Activated B cell treated with CpG ODN at 0.5 μM for 24 hours (primary cell): ENCODE data around the gene PTPRJ. TPM values are rescaled to one million over a fixed set of nuclear protein-coding genes. Genes with fewer than 3 reads are reported as not detected.
A peak's percentile ranks its signal among the peaks of the same experiment; 100 is the strongest.

Source experiments
- ATAC-seq: fragments of 200-7000 bp; cut with Tn5 transposase; one replicate; pipeline ENCODE4 v1.10.0; 2021; ENCODE audit warnings: low read depth, mild to moderate bottlenecking, moderate library complexity
- CTCF ChIA-PET: fragments of 350-600 bp; sonication (Branson Sonifier 250); formaldehyde crosslinking; loops from one replicate; lab custom pipeline; 2021; ENCODE audit warnings: antibody characterized with exemption; lab: Charles Lee
- POLR2A ChIA-PET: fragments of 350-600 bp; sonication (Branson Sonifier 250); formaldehyde crosslinking; loops from one replicate; lab custom pipeline; 2021; ENCODE audit warnings: antibody characterized with exemption; lab: Charles Lee
- DNase-seq: peaks from one replicate; pipeline ENCODE4 v3.0.0; 2022
- H3K27ac Mint-ChIP-seq: one replicate; pipeline ENCODE4 v1.8.0; 2020; ENCODE audit warnings: mixed read lengths
- H3K27me3 Mint-ChIP-seq: one replicate; pipeline ENCODE4 v1.8.0; 2021; ENCODE audit warnings: mixed read lengths
- H3K36me3 Mint-ChIP-seq: one replicate; pipeline ENCODE4 v1.8.0; 2021; ENCODE audit warnings: low read depth, mixed read lengths
- H3K4me1 Mint-ChIP-seq: one replicate; pipeline ENCODE4 v1.8.0; 2021; ENCODE audit warnings: mixed read lengths
- H3K4me3 Mint-ChIP-seq: one replicate; pipeline ENCODE4 v1.8.0; 2020; ENCODE audit warnings: mild to moderate bottlenecking, mixed read lengths
- H3K9me3 Mint-ChIP-seq: one replicate; pipeline ENCODE4 v1.8.0; 2020; ENCODE audit warnings: mixed read lengths
- CTCF ChIP-seq: fragments of 200-600 bp; IDR thresholded peaks from one replicate; pipeline ENCODE4 v1.8.0; 2022; ENCODE audit warnings: antibody characterized with exemption, mild to moderate bottlenecking
- intact Hi-C: fragments of 100-400 bp; cut with micrococcal nuclease; formaldehyde crosslinking; loops from one replicate; pipeline ENCODE4 v1.15.1; 2024
- total RNA-seq: library from RNA; stranded (reverse); gene quantifications from 2 replicates; pipeline ENCODE4 v1.2.3, GENCODE V29; 2022

Gene PTPRJ
- total RNA-seq, 1 donor from 2014 or later = 19.2 TPM

DNA sequence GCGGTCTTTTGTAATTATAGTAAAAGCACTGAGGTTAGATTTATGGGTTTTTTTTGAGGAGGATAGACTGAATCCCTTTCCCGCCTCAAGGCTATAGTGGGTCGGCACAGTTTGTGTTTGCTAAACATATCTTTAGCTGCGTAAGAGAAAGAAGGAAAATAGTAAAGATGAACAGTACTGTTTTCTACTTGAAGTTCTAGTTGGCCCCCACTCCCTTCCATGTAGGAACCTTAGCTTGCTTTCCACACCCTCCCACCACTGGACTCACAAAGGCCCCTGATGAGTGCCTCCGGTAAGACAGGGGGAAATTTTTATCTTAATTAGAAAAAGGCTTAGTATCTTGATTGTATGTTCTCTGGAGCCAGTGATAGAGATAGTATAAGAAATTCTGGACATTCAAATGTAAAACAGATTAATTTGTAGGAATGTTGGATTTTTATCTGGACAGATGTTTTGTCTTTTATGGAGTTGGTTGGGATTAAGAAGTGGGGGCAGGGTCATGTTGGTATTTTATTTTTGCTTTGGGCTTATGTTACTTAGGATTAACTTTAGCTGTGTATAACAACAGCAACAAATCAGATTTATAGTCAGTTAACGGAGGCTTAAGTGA, 49.4 kb downstream of the PTPRJ start:
- Mint-ChIP-seq H3K27ac (peak overlapping the region; percentile 3), H3K4me1 (peaks cover 51% of the 10 kb centered on the region), H3K4me3 (no peak overlapping the region), H3K27me3 (no peaks in the 10 kb centered on the region), H3K9me3 (no peaks in the 10 kb centered on the region), H3K36me3 (peaks cover 7% of the 10 kb centered on the region)
- intact Hi-C loops = no loop called here
- TF ChIP-seq CTCF = no peak
- DNase-seq = no peak
- CTCF ChIA-PET = no interaction called here
- POLR2A ChIA-PET = interaction anchor here (1.1 kb wide), 1 partner anchor 9 kb away, joined by 3 read pairs; no protein-coding TSS in a partner anchor
- no peak for ATAC-seq

DNA sequence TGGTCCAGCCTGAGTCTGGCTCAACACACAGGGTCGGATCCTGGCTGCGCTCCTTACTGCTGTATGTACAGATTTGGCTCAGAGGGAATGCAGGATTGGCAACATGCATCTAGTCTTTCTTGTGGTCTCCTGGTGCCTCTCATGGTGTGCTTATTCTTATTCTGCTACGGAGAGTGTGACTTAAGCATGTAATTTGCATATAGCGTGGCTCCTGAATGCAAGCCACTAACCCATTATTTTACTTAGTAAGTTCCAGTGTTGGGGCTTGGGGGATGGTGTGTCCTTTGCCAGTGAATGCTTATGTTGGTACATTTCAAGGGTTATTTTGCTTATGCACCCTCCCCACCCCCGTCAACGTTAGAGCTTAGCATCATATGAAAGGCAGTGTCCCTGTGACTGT, 51.2 kb downstream of the PTPRJ start:
- Mint-ChIP-seq H3K9me3 (no peaks in the 10 kb centered on the region), H3K27me3 (no peaks in the 10 kb centered on the region), H3K36me3 (peaks cover 4% of the 10 kb centered on the region), H3K4me3 (no peak overlapping the region), H3K4me1 (peaks cover 61% of the 10 kb centered on the region), H3K27ac (peak overlapping the region; percentile 85)
- ATAC-seq (peak; percentile 60), DNase-seq (no peak)
- no peak for TF ChIP-seq CTCF
- ChIA-PET CTCF (interaction anchor here (1.1 to 2.6 kb wide), 4 partner anchors 12 to 97 kb away, joined by 4 to 11 read pairs (median 6); no protein-coding TSS in a partner anchor), POLR2A (interaction anchor here (1.0 to 2.9 kb wide), 9 partner anchors 11 to 97 kb away, joined by 3 to 29 read pairs (median 5); no protein-coding TSS in a partner anchor)
- intact Hi-C loops = loop anchor here (1.0 to 2.0 kb wide), 3 partner anchors 11 to 23 kb away; no protein-coding TSS in a partner anchor

GRCh38 chr11:48032721-48033120, 52.4 kb downstream of the PTPRJ start:
- DNase-seq (no peak), ATAC-seq (no peak)
- CTCF ChIA-PET = interaction anchor here (1.1 to 2.6 kb wide), 5 partner anchors 10 to 98 kb away, joined by 3 to 11 read pairs (median 5); no protein-coding TSS in a partner anchor
- Mint-ChIP-seq H3K27me3 (no peaks in the 10 kb centered on the region), H3K4me3 (no peak overlapping the region), H3K27ac (peak overlapping the region; percentile 85), H3K36me3 (peaks cover 4% of the 10 kb centered on the region), H3K9me3 (no peaks in the 10 kb centered on the region), H3K4me1 (peaks cover 69% of the 10 kb centered on the region)
- TF ChIP-seq CTCF = no peak
- intact Hi-C loops = loop anchor here (1.0 to 2.0 kb wide), 3 partner anchors 11 to 22 kb away; no protein-coding TSS in a partner anchor
- POLR2A ChIA-PET = interaction anchor here (0.7 to 2.9 kb wide), 9 partner anchors 12 to 98 kb away, joined by 3 to 29 read pairs (median 5); no protein-coding TSS in a partner anchor

DNA sequence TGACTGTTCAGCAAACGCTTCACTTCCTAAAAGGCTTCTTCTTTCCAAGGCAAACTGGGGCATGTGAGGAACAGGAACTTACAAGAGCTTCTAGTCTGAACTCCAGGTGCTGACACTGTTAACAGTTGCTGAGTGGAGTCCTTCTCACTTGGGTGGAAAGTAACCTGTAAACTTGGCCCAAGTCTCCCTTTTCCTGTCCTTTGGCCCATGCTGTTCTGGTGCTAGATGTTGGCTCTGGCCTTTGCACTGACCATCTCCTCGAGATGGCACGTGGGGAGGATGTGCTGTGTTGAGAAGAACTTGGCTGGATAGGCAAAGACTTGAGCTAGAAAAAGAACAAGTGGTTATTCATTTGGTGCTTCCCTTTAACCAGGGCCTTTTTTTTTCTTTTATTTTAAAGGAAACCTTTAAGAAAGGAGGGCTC, 53.6 kb downstream of the PTPRJ start:
- CTCF ChIA-PET = interaction anchor here (0.9 to 2.6 kb wide), 3 partner anchors 9 to 75 kb away, joined by 3 to 11 read pairs (median 3); no protein-coding TSS in a partner anchor
- Mint-ChIP-seq H3K4me1 (peaks cover 73% of the 10 kb centered on the region), H3K27ac (peak overlapping the region; percentile 85), H3K4me3 (no peak overlapping the region), H3K9me3 (no peaks in the 10 kb centered on the region), H3K27me3 (no peaks in the 10 kb centered on the region), H3K36me3 (peaks cover 4% of the 10 kb centered on the region)
- no peak for TF ChIP-seq CTCF
- DNase-seq = no peak
- intact Hi-C loops = loop anchor here (2.0 kb wide), 1 partner anchor 21 kb away; no protein-coding TSS in a partner anchor
- POLR2A ChIA-PET = interaction anchor here (0.9 to 2.9 kb wide), 6 partner anchors 9 to 75 kb away, joined by 3 to 29 read pairs (median 8); no protein-coding TSS in a partner anchor
- no peak for ATAC-seq
